Ureter (tissue), 1 donor: ENCODE data around the gene LIPF. TPM values are rescaled to one million over a fixed set of nuclear protein-coding genes. Genes with fewer than 3 reads are reported as not detected.
"Not testable (repeated sequence)": the region's sequence is repeated elsewhere in the genome, so short reads cannot be mapped to it uniquely, and the experiment has no call there.

Source experiments
- DNase-seq: peaks from one replicate; pipeline ENCODE4 v3.0.0-alpha.2; 2020; ENCODE audit warnings: low spot score
- total RNA-seq: library from RNA; stranded (reverse); gene quantifications from one replicate; pipeline ENCODE4 v1.2.4, GENCODE V29; 2023
- donor health status: DM: yes; HTN: yes; CAD: no.

The LIPF gene
- total RNA-seq, 1 donor from 2014 or later = not detected

DNA sequence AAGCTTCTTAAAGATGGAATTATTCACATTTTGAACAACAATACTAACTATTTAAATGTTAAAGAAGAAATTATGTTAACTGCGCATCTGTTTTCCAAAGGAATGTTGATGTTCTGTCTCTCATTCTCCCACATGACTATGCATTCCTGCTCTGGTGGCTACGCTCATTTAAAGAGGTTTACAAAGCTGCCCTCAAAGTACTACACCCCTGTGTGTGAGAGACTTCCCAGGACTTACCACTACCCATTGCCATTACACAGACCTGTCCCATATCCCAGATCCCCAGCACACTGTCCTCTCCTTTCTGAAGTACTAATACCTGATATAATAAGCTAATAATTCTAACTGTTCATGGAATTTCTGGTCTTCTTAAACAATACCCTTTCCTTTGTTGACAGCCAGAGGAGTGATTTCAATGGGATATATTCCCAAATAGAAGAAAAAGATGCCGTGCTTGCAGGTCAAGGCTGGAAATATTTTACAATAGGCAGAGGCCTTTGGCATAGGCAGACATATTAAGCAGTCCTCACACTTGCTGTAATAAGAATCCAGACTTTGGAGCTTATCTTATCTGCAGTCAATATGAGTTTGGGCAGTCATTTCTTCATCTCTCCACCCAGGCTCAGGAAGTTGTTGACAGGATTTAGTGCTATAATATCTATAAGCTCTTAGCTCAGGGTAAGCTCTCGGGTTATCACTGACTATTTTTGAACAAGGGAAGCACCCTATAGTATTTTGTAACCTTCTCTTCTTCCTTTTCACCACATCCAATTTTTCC, 12.2 kb downstream of the LIPF start:
- no peak for DNase-seq

DNA sequence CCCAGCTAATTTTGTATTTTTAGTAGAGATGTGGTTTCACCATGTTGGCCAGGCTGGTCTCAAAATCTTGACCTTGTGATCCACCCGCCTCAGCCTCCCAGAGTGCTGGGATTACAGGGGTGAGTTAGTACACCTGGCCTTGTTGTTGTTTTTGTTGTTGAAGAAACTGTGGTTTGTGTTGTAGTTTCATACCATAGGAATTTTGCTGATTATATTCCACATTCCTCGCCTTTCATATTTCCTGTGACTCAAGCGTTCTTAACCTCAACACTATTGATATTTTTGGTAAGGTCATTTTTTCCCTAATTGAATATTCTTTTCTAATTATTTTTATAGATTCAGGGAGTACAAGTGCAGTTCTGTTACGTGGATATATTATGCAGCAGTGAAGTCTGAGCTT, 16.7 kb downstream of the LIPF start:
- no peak for DNase-seq

DNA sequence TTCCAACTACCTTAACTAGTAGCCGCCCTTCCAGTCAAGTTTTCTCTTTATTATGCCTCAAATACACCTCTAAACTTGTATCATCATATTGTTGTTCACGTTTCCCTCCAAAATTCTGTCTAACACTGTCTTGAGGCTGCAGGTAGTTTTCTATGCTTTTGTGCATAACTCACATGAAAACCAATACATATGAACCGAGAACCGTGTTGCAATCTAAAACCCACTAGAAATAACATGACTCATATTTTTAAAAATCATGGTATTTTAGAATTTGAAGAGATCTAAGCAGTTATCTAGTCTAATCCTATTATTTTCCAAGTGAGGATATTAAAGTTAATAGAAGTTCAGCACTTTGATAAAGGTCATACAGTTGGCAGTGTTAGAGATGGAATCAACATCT, 18.2 kb downstream of the LIPF start:
- DNase-seq = no peak

DNA sequence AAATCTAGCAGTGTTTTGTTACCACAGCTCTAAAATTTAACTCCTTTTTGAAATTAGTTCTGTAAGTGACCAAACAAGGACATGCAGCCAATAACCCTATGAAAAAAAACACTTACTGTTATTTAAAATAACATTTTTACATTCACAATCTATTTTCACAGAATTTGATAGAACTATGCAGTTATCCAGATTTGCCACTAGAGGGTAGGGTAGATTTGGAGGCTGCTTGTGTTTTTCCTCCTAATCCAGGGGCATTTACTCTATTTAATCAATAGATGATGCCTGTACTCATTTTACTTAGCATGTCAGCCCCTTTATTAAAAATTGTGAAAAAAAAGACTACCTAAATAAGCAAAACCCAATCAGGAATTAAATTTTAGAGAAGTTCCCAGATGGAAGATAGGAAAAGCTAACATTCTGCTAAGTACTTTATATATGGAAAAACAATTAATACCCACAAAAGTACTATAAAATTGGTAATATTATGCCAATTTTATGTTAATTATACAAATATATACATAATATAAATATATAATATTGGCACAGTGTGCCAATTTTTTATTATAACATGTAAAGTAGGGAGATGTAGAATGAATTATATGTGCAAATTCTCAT, 23.7 kb downstream of the LIPF start:
- no peak for DNase-seq

DNA sequence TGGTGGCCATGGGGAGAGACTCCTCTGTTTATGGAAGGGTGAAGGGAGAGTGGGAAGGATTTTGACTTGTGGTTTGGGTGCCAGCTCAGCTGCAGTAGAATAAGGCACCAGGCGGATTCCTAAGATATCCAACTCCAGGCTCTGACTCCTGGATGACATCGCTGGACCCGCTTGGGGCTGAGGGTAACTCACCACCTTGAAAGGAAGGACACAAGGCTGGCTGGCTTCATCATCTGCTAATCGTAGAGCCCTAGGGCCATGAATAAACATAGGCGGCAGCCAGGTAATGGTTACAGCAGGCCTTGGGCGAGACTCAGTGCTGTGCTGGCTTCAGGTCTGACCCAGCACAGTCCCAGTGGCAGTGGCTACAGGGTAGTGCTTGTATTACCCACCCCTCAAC, 25.1 kb downstream of the LIPF start:
- DNase-seq = no peak

DNA sequence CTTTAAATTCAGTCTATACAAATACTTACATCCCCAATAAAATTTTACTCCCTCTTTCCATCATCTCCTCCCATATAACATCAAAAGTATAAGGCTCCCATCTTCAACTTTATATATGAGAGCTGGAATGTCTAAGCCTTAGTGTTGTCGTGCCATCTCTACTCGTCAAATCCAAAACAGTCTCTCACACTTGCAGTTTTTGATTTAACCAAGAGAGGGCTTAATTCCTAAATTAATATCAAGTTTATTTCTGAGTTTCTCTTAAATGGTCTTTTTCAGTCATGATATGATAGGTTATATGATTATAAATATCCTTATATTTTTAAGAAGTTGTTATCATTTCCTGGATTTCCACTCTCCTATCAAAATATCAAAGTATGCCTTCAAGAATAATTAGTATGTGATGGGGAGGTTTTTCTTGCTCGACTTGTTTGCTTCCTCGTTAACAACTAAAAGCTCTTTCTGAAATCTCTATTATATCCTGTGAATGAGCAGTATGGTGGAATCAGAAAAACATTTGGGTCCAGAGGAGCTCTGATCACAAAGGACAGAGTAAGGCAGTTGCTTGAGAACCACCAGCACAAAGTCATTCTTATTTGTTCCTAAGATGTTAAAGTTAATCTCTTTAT, 29.3 kb downstream of the LIPF start:
- no peak for DNase-seq

DNA sequence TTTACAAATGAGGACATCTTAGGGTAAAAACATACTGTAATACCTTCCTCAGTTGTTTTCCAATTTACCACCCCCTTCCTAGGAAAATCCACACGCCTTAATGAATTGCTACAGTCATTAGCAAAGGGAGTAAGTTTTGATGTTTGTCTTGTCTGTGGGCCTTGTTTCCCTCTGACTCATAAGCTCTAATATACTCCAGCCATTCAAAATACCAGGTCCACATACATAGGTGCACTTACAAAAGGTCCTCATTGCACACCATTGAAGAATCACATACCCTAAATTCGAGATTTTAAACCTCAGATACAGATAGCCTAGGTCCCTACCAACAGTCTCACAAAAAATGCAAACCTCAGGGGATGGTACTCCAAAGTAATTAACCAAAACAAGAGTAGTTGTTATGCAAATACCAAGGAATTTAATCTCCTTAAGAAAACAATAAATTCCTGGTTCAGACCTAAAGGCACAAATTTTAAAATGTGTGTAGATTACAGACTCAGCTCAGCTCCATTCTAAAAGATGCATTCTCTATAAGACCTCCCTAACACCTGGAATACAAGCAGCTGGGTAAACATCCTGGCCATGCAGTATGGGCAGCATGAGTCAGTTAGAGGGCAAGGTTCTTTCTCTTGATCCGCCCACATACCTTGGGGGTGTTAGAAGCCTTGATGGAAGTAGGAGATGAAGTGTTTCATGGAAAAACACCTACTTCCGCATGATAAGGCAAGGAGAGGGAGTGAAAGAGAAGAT, 38.8 kb downstream of the LIPF start:
- no peak for DNase-seq

DNA sequence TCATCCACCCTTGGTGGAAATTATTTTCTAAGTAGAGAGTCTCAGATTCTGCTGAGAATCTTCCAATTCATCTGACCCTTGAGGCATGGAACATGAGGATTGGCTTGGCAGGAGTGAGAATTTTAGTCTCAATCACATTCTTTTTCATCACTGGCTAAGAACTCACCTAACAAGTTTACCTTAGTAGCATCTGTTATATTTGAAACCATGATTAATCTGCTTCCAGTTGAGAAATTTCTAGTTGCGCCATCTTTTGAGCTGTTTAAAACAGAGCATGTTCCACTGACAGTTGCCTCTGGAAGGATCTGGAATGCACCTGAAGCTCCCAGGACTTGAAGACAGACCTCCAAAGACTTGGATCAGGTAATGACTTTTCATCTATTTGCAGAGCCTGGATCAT, 41.7 kb downstream of the LIPF start, which contains the start of gene LIPK:
Gene LIPK (plus strand): TSS at position 292 of the 400 bp plus-strand sequence. CDS start 18,295 bp downstream, outside the sequence.
- DNase-seq = no peak

DNA sequence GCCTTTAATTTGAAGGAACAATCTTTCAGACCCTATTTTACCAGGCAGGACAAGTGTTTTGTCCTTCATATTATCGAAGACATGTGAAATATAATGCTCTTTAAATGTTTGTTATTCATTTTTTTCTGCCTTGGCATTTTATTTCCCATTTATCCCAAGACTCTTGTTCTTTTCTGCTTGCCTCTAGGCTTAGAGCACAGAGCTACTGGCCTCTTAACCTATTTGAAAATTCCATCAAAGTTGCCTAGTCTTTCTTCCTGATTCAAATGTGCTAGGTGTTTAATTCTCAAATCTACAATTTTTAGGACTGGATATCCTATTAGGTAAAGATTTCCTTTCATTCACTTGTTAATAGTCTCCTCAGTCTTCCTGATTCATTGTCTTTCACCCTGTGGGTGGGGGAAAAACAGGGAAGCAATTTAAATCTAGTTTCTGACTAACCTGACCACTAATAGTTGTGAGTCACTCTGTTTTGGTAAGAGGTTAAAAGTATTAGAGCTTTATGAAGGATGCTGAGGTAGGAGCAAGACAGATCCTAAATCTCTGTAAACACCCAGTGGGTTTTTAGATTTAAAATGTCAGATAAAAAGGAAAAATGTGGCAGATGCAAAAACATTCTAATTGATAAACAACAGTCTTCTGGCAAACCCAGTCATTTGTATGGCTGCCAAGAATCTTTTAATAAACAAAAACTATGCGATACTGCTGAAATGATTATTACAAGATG, 43.4 kb downstream of the LIPF start:
- DNase-seq = no peak

DNA sequence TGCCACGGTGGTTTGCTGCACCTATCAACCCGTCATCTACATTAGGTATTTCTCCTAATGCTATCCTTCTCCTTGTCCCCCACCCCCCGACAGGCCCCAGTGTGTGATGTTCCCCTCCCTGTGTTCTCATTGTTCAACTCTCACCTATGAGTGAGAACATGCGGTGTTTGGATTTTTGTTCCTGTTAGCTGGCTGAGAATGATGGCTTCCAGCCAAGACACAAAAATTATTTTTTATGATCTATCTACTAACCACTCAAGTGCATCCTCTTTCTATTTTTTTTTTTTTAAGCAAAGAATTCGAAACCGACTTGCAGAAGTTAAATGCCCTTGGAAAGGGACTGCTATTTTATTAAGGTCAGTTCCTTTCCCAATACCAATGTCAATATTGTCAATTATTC, 45.1 kb downstream of the LIPF start:
- DNase-seq = not testable (repeated sequence)

DNA sequence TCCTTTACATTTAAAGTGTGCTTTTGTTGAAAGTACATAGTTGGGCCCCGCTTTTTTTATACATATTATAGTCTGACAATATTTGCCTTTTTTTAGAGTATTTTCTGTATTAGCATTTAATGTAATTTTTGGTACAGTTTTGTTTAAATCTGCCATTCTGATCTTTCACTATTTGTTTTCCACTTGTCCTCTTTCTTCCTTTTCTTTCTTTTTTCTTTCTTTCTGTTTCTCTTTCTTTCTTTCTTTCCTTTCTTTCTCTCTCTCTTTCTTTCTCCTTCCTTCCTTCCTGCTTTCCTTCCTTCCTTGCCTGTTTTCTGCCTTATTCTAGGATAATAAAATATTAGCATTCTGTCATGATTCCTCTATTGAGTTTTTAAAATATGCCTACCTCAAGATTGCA, 51.3 kb downstream of the LIPF start:
- DNase-seq = no peak

DNA sequence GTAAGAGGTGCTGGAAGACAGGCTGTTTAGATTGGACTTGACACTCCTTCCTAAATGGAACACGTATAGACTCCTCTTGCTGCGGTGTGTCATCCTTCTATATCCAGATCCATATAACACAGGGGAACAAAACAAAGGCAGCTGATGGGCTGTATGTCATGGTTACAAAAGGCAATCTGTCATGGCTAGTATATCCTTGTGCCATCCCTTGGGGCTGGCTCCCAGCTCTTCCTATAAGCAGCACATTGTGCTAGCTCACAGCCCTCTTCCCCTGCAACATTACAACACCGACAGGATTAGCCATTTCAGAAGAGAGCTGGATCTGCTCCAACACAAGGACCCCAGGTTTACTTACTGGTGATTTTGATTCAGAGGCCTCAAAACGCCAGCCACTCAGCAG, 57.1 kb downstream of the LIPF start:
- DNase-seq = no peak

DNA sequence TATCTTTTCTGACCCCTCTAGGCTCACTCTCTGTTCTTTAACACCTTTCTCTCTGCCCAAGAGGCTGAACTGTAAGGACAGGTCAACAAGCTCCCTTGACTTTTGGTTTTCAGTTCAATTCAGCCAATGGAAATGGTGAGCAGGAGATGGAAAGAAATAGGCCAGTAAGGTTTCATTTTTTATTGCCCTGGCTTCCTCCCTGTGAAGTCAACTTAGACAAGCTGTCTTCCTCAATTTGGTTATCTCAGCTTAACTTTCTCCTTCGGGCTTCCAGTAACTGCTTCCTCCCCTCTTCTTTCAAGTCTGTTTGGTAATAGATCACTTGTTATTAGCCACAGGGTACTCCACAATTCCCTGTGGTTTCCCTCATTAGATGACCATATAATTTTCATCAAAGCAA, 61.6 kb downstream of the LIPF start:
- DNase-seq = no peak

DNA sequence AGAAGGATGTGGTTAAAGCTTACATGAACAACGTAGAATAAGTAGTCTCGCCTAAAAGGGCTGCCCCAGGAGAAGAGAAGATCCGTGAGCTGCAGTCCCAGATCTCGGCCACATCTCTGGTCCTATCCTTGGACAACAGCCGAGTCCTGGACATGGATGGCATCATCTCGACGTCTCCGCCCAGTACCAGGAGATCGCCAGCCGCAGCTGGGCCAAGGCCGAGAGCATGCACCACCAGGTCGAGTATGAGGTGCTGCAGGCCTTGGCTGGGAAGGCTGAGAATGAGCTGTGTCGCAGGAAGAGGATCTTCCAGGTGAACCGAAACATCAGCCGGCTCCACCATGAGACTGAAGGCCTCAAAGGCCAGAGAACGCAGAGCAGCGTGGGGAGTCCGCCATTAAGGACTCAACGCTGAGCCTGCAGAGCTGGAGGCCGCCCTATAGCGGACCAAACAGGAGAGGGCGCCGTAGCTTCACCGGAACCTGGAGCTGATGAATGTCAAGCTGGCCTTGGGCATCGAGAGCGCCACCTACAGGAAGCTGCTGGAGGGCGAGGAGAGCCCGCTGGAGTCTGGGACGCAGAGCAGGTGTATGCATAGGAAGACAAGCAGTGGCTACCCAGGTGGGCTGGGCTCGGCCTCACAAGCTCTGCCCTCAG, 64.0 kb downstream of the LIPF start:
- DNase-seq = no peak

Other genes starting within 250 kb of the LIPF start
- 20.8 TPM for gene RNLS, start 81.1 kb upstream of the LIPF start, total RNA-seq
- 0.39 TPM for gene LIPJ, start 77.7 kb upstream of the LIPF start, total RNA-seq
- gene LIPK, start 41.8 kb downstream of the LIPF start, total RNA-seq = not detected
- not detected for gene LIPN, start 95.6 kb downstream of the LIPF start, total RNA-seq
- gene LIPM, start 138.3 kb downstream of the LIPF start, total RNA-seq = not detected
- gene ANKRD22, start 187.4 kb downstream of the LIPF start, total RNA-seq = 14.7 TPM
- 13.2 TPM for gene STAMBPL1, start 215.8 kb downstream of the LIPF start, total RNA-seq